ENCODE results near the gene RABGAP1L.

- TF ChIP-seq REST (IDR thresholded peaks at IDR 0.05; ENCODE audit: low read depth, low read length), result no peak
- no peak for TF ChIP-seq YY1 (IDR thresholded peaks at IDR 0.05; ENCODE audit: low read depth, low read length)
- TF ChIP-seq CREB1 (IDR thresholded peaks at IDR 0.05; ENCODE audit: low read depth), result no peak
- TF ChIP-seq CTCF (IDR thresholded peaks at IDR 0.05 in 2 of 3, conservative IDR thresholded peaks at IDR 0.05 in 1 of 3; ENCODE audit: control insufficient read depth in 2 of 3, extremely low read depth in 1 of 3, insufficient read depth in 1 of 3, low read depth in 3 of 3, low read length in 3 of 3), result no peak
- TF ChIP-seq HSF1 (IDR thresholded peaks at IDR 0.05; ENCODE audit: low read depth, low read length), result no peak
- TF ChIP-seq MYC (IDR thresholded peaks at IDR 0.05; ENCODE audit: insufficient read depth, insufficient read length, insufficient replicate concordance, low read length, severe bottlenecking), result no peak
- no peak for TF ChIP-seq POLR2A (IDR thresholded peaks at IDR 0.05; ENCODE audit: low read depth, low read length)
These were observed 526.9 kb downstream of the RABGAP1L start for GRCh38 chr1:174686213-174686612.

Measured in GM12878 (cell line).